GM21447 (cell line): ENCODE results near the gene C16orf82.

Experiments
- ATAC-seq: cut with Tn5 transposase; IDR thresholded peaks from one replicate; pipeline ENCODE4 v1.9.1; 2021; ENCODE audit not compliant: unreplicated experiment

Gene C16orf82

DNA sequence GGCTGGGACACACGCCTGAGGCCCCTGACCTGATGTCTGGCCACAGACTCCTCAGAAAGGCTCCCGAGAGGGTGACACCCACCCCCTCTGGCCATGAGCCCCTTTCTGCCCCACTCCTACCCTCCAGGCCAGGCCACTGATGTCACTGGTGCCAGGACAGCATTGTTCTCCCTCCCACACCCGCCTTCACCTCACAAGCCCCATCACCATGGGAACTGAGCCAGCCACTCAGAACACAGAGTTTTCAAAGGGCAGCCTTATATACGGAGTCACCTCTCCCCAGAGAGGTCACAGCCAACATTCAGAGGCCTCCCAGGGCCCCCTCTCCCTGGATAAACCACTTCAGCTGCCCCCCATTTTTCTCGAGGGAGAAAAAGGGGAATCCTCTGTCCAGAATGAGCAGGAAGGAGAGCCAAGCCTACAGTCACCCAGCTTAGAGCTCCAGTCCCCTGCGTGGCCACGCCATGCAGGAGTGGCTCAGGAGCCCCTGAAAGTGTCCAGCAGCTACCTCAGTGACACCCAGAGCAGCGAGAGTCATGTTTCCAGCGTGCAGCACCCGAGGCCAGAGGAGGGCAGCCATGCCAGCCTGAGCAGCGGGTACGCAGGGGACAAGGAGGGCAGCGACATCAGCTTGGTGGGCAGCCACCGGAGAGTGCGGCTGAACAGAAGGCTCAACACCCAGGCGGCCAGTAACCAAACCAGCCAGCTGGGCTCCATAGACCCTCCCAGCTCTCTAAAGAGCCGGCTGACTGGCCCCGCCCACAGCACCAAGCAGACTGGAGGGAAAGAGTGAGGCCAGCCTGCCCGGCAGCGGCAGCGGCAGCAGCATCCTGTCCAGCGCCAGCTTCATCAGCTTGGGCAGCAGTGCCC is at the start of gene C16orf82:
C16orf82 (plus strand) TSS at position 260 of the 870 bp plus-strand sequence.
- ATAC-seq: no peak

DNA sequence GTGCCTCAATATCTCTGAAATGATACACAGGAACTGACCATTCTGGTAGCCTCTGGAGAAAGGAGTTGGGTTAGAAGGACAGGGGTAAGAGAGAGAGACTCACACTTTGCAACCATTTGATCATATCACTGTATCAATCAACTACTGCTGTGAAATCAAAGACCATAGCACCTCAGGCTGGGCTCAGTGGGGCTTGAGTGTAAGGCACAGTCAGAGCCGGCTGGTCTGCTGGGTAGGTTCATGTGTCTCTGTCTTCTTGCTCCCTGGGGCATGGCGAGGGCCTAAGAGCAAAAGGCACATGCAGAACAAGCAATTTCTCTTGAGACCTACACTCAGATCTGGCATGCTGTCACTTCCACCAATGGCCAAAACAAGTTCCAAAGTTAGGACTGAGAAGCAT is 46.7 kb upstream of the C16orf82 start:
- ATAC-seq: no peak

DNA sequence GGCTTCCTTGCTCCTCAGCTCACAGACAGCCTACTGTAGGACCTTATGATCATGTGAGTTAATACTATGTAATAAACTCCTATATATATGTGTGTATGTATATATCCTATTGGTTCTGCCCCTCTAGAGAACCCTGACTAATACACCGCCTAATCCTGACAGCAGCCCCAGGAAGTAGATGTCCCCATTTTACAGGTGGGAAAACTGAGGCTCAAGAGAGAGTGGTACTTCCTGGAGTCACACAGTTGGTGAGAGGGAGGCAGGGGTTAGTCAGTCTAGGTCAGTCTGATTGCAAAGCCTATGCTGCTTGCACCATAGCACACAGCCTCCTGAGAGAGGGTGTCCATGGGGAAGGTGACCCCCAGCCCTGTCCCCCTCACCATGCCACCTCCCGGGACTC is 42.7 kb upstream of the C16orf82 start:
- ATAC-seq: no peak

DNA sequence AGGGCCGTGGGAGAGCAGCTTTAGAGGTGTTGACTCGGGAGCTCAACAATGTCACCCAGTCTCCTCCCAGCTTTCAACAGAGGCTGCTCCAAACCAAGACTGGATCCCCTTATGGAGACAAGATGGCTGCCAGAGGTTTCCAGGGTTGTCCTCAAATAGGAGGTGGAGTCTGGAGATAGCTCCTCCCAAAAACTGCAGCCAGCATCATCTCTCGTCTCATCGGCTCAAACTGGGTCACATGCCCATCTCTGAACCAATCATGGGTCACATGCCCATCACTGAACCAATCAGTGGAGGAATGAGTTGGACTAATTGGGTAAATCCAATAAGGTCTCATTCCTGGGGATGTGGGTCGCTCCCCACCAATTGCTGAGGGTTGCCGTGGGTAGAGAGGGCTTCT is 41.1 kb upstream of the C16orf82 start:
- ATAC-seq: no peak

DNA sequence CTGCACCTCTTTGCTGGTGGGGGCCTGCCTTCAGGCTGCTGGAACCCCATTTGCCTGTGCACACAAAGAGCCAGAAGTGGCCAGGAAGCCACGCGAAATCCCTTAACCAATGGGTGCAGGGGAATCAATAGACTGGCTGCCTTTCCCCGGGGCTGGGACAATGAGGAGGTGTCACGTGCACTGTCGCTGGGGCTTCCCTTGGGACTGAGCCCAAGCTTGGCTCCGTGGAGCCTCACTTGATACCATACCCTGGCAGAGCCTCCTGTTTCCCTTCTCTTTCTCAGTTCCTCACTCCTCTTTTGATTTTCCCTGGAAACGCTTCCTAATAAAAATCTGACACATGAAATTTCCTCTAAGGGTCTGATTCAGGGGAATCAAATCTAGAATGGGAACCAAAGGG is 38.8 kb upstream of the C16orf82 start:
- no peak for ATAC-seq

DNA sequence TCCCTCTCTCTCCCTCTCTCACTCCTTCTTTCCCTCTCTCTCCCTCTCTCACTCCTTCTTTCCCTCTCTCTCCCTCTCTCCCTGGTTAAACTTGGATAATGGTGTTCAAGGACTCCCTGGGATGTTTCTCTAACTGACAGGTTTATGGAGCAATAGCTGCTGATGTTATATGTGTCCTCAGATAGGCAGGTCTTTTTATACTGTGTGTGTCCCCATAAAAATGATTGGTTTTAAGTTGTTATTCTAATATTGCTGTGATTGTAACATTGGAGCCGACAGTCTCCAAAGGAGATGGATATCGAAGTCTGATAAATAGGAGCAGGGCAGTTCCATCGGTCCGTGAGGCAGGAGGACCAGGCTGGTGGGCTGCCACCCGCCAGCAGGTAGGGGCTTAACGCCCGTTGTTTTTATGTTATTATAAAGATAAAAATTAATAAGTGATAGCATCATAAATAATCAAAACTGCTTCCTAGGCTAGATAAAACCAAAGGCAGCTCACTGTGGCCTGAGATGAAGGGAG is 38.1 kb upstream of the C16orf82 start:
- ATAC-seq: no peak

DNA sequence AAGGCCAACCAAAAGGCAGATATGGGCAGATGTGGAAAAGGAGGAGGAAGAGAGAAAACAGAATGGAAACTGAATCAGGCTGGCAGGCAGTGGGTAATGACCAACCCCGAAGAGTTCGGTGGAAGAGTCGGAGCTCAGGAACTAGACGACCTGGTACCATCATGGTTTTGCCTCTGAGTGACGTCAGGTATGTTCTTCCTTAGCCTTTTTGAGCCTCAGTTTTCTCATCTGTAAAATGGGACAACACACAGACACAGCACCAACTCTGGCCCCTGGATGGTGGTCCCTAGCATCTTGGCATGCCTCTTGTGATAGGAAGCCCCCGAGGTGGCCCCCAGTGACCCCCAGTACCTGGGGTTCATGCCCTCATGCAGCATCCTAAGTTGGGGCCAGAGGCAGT is 37.2 kb upstream of the C16orf82 start:
- ATAC-seq: no peak

DNA sequence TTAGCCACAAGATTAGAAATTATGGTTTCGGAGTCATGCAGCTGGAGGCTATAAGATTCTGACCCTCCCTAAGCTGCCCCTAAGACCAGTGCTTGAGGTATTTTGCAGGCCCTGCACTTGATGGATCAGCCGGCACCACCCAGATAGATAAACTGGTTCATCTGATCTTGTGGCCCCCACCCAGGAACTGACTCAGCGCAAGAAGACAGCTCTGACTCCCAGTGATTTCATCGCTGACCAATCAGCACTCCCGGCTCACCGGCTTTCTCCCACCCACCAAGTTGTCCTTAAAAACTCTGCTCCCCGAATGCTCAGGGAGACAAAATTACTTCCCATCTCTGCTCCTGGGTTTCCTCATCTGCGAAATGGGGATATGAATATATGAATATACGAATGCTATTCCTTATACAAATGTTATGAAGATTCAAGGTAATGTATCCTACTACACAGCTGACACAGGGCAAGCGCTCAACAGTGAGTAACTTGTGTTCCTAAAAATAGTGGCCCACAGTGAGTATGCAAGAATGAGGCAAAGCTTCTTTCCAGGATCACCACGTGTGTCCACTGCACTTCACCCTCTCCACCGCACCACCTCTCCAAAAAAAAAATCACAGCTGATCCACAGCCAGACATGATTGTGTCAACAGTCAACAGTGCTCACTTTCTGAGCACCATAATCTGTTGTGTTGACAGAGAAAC is 33.3 kb upstream of the C16orf82 start:
- ATAC-seq: no peak

DNA sequence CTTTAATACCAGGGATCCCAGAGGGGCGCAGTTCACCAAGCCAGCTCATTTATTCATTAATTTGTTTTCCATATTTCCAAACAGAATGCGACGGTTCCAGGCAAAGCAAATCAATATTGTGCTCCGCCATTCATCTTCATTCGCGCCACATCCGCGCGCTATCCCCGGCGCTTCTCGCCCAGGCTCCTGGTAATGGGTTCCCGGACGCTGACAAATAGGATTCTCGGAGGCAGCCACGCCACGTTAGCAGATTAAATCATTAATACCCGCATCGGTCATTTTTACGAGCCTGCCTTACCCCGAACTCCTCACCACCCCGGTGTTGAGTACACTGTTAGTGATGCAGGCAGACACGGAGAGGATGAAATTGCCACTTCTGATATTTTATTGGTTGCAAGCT is 26.0 kb upstream of the C16orf82 start:
- ATAC-seq: no peak

DNA sequence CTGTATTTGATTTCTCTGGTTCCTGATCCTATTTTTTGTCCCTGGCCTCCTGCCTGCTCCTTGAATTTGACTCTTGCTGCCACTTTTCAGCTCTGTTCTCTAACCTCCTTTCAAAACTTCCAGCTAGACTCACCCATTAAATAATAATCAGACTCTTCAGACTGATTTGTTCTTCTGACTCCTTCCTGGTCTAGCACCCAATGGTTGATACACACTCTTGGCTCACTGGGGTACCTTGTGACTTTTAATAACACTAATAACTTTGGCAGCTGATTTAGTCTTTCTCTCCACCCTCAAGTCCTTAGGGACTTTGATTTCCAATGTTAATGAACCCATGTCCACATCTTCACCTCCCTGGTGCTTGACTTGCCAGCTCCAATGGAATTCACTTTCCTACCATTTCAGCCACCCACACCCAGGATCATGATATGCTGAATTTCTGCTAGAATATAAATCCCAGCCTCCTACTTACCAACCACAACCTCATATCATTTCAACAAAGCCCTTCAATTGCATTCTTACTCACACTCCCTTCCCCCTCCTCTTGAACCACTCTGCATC is 19.7 kb upstream of the C16orf82 start:
- no peak for ATAC-seq

DNA sequence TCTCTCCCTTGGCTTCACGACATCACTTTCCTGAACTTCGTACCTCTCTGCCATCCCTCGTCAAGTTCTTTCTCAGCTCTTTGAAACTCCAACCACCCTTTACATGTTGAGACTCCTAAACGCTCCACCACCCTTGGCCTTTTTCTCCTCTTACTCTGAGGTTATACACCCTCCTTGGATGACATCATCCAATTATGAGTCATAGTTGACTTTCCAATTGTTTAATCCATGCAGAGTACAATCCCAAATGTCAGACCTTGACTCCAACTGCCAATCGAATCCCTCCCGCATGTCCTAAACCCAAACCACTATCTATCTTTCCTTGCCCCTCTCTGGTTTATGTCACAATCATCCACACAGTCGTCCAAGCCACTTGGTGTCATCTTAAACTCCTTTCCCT is 18.4 kb upstream of the C16orf82 start:
- no peak for ATAC-seq

DNA sequence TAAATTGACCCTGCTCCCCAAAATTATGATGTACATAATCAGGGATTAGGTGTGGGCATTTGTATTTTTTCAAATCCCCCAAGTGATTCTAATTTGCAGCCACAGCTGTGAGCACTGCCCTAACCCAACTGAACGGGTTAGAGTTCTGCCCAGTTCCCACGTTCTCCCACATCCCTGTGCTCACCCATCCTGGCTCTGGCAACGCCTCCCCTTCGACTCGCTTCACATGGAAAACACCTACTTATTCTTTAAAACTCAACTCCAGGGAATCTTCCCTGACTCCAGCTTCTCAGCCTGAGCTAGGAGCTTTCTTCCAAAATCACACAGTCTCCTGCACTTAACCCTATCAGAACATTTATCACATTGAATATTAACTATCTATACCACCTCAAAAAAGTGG is 17.6 kb upstream of the C16orf82 start:
- no peak for ATAC-seq

DNA sequence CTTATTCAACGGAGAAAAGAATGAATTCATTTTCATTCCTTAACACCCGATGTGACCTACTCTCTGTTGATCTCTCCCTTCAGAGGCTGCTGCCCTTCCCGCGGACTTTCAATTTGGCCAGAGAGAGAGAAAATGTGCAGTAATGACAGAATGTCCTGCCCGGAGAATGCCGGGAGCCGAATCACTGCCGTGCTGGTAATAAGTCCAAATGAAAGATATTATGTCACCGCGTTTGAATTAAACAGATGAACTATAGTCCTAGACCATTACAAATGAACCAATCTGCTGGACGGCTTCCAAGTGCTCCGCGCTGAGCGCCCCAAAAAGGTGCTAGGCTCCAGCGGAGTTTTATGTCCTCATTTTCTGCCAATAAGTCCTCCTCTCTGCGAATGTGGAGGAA is 14.7 kb upstream of the C16orf82 start:
- no peak for ATAC-seq

DNA sequence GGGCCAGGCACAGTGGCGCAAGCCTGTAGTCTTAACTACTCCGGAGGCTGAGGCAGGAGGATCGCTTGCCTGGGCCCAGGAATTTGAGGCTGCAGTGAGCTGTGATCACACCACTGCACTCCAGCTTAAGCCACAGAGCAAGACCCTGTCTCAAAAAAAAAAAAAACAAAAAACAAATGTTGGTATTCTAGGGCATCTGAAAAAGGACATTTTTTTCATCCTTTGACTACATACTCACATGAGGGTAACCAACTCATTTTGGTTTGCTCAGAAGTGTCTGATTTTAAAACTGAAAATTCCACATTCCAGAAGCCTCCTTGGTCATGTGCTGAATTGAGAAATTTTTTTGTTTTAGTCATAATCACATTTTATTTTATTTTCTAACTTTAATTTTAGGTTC is 12.7 kb upstream of the C16orf82 start:
- ATAC-seq: no peak

DNA sequence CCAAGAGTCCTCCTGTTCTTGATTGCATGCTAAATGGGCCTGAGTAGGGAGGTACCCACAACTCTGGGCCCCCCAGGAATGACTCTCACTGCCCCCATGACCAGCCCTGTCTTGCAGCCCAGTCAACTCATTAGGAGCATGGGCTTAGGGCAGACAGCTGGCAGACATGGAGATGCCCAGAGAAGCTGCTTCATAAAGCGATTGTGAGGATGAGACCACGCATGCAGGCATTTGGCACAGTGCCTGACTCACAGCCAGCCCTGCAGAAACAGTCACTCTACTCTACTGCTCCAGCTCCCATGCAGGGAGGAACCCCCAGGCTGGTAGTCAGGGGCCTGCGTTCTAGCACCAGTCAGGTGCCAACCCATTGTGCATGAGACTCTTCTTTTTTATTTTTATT is 8.4 kb upstream of the C16orf82 start:
- ATAC-seq: no peak

DNA sequence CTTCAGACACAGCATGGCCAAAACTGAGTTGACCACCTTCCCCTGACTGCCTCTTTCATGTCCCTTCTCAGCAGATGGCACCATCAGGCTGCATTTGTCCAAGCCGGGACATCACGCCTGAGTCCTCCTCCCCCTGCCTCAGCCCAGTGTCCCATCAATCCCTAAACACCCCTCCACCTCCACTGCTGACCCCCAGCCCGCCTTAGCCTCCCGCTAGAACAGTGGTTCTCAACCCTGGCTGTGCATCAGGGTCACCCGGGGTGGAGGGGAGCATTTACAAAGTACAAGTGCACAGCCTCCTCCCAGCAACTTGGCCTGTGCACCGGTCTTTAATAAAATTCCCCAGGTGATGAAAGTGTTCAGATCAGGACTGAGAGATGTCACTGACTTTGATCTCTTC is 4.0 kb downstream of the C16orf82 start:
- no peak for ATAC-seq

DNA sequence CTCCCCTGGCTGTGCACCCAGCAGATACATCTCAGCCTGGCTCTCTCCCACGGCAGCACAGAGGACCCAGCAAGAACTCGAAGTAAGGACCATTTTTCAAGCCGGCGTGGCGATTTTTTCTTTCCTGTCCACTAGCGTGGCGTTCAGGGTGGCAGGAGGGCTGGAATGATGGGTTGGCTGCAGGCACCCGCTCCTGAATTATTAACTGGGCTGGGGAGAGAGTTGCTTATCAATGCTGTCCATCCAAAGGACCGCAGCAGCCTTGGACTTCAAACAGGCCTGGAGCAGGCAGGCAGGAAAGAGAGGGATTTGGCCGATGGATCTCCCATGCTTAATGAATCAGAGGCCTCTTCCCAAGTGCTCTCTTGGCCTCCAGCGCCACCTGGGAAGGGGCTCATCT is 7.0 kb downstream of the C16orf82 start:
- ATAC-seq: no peak

DNA sequence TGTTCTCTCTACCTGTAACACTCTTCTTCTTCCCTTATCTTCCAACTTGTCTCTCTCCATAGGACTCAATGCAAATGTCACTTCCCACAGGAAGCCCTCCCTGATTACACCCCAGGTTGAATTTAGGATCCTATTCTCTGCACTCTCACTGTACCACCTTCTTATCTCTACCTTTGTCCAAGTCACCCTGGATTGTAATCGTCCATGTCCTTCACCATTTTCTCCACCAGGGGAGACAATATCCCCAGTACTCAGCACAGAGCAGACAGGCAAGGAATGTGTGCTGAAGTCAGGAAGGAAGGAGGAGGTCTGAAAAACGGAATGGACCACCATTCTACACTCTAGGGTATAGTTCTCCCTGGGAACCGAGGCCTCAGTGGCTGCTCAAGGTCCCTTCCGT is 14.2 kb downstream of the C16orf82 start:
- no peak for ATAC-seq

DNA sequence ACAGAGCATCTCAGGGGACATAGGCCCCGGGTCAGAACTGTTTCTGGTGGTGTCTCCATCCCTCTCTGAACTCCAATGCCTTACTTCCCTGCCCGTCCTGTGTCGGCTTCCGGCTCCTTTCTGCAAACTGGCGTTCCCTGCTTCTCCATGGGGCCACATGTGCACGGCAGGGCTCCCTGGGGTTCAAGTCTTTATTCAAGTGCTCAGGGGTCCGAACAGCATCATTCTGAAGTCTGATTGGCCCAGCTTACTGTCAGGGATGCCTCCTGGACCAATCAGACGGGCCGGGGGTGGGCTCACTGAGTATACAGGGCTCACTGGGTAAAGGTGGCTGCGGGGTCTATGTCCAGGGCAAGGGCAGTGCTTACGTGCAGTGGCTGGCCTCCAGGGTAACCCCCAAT is 17.1 kb downstream of the C16orf82 start:
- no peak for ATAC-seq

DNA sequence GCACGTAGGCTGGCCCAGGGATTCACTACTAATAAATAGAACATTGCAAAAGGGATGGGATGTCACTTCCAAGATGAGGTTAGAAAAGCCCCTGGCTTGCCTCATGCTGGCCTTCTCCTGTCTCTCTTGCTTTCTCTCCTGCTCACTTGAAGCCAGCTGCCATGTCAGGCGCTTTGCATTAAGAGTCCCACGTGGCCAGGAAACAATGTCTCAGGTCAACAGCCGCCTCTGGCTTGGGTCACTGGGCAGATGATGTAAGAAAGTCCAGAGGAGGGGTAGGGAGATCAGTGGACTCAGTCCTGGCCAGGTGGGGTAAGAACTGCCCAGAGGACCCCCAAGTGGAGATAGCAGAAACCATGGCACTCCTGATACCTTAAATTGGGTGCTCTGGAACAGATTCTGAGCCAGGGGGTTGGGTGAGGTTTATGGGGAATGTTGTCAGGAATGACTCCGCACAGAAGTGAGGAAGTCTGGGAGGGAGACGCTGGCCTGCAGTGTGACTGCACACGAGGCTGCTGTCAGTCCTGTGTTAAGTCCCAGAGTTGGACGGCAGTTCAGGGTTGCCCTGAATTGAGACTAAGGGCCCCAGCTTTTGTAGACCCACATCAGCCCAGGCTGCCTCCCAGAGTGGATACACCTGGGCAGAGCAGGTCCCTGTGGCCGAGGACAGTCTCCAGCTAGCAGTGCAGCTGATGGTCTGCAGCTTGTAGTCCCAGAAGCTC is 17.7 kb downstream of the C16orf82 start:
- no peak for ATAC-seq

DNA sequence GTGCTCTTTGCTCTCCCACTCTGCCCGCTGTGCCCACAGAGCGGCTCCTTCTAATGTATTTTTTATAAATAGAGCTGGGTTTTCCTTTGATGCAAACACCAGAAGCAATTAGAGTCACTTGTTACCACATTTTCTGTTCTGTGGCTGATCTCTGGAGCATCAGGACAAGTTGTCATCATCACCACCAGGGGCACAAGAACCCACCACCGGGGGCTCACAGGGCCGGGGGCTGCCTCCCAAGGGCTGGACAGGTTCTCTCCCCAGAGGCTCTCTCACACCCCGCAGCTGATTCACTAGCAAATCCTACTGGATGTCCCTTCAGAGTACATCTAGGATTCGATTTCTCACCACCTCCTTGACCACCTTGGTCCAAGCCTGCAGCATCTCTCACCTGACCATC is 18.5 kb downstream of the C16orf82 start:
- no peak for ATAC-seq
